ENCODE data around the gene DDR1.

- TF ChIP-seq CTCF (IDR thresholded peaks at IDR 0.05), result no peak
- no peak for TF ChIP-seq POLR2A (IDR thresholded peaks at IDR 0.05)
Observed at GRCh38 chr6:30918670-30919069, 34.4 kb downstream of the DDR1 start.
